NT2/D1 (cell line): Measurements from ENCODE around the gene RABEP1.

Source experiments
- SUZ12 ChIP-seq: IDR thresholded peaks from 2 replicates; pipeline ENCODE4 v1.6.1; 2011; ENCODE audit not compliant: insufficient read length, insufficient read depth; ENCODE audit errors: extremely low read depth
- YY1 ChIP-seq: IDR thresholded peaks from 2 replicates; pipeline ENCODE4 v1.6.1; 2011; ENCODE audit not compliant: insufficient read length, insufficient read depth
- ZNF274 ChIP-seq: IDR thresholded peaks from 2 replicates; pipeline ENCODE4 v1.6.1; 2011; ENCODE audit warnings: mild to moderate bottlenecking, low read depth, low read length

DNA sequence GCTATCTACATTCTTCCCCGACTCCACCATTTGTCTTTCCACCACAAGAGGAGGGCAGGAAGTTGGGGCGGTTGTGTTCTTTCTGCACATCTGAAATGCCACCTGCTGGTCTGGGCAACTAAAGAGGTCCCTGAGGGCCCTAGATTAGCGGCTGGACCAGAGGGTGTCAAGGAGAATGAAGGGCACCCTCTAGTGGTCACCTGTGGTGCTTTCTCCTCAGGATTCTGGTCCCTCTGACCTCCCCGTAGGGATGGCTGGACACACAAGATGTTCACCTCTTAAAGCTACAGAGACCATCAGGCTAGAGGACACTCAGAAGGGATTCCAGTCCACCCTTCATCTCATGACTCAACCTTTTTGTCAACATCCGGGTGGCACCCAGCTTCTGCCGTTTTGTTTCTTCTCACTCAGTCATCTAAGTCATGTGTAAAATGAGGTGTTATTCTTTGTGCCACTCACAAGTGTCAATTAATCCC is 44.5 kb upstream of the RABEP1 start:
- TF ChIP-seq ZNF274 (no peak), YY1 (no peak), SUZ12 (no peak)
